Superior temporal gyrus (tissue), 1 donor: ENCODE data around the gene RAB15.

Source experiments
- DNase-seq: peaks from one replicate; pipeline ENCODE4 v3.0.0-alpha.2; 2016; ENCODE audit errors: extremely low spot score

RAB15 gene

GRCh38 chr14:64910847-64911495 lies 61.2 kb downstream of the RAB15 start:
- peak; percentile 50 for DNase-seq

DNA sequence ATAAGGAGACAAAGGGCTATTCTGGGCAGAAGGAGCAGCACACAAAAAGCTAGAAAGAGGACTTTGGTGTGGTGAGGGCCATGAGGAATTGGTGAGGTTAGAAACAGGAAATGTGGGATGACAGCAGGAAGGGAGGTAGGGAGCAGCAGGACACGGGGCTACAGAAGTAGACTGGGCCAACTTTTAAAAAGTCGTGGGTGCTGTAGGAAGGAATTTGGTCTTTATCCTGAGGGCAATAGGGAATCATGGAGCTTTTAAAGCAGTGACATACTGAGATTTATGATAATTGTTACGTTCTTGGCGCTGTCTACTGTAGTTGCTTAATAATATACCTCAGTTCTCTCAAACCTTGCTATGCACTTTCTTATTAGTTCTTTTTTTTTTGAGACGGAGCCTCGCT lies 66.1 kb downstream of the RAB15 start:
- DNase-seq, result no peak

DNA sequence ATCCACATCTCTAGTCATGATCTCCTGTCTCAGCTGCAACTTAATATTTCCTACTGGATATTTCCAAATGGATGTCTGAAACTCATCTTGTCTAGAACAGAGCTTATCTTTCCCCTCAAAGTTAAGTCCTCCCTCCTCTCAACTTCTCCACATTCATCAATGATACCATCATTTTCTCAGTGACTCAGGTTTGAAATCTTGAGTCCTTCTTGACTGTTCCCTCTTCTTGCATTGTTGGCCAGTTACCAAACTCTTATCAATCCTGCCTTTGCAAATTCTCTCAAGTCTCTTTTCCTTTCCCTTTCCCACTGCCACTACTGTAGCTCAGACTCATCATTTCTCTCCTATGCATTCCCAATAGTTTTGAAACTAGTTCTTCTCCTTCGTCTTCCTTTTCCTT lies 72.2 kb downstream of the RAB15 start:
- no peak for DNase-seq
